Glutamatergic neuron (in vitro differentiated cells): ENCODE measurements around the gene CHTF18. TPM values are rescaled to one million over a fixed set of nuclear protein-coding genes. Genes with fewer than 3 reads are reported as not detected.

Experiments
- DNase-seq: peaks from one replicate; pipeline ENCODE4 v3.0.0; 2022
- H3K27ac Mint-ChIP-seq: one replicate; pipeline ENCODE4 v1.8.0; 2020; ENCODE audit warnings: mild to moderate bottlenecking, mixed read lengths, inconsistent platforms; ENCODE audit not compliant: unreplicated experiment
- H3K27me3 Mint-ChIP-seq: one replicate; pipeline ENCODE4 v1.8.0; 2020; ENCODE audit warnings: mild to moderate bottlenecking, moderate library complexity, mixed read lengths, inconsistent platforms; ENCODE audit not compliant: unreplicated experiment
- H3K36me3 Mint-ChIP-seq: one replicate; pipeline ENCODE4 v1.8.0; 2020; ENCODE audit warnings: mild to moderate bottlenecking, mixed read lengths, inconsistent platforms; ENCODE audit not compliant: unreplicated experiment
- H3K4me1 Mint-ChIP-seq: one replicate; pipeline ENCODE4 v1.8.0; 2020; ENCODE audit warnings: mild to moderate bottlenecking, low read depth, mixed read lengths, inconsistent platforms; ENCODE audit not compliant: unreplicated experiment
- H3K4me3 Mint-ChIP-seq: one replicate; pipeline ENCODE4 v1.8.0; 2020; ENCODE audit warnings: mild to moderate bottlenecking, mixed read lengths, inconsistent platforms; ENCODE audit not compliant: unreplicated experiment
- H3K9me3 Mint-ChIP-seq: one replicate; pipeline ENCODE4 v1.8.0; 2020; ENCODE audit warnings: mild to moderate bottlenecking, moderate library complexity, mixed read lengths, inconsistent platforms; ENCODE audit not compliant: unreplicated experiment
- CTCF ChIP-seq: fragments of 200-600 bp; sonication (generic); IDR thresholded peaks from one replicate; pipeline ENCODE4 v1.5.0; 2021; ENCODE audit not compliant: partially characterized antibody, unreplicated experiment
- total RNA-seq: library from RNA; stranded (reverse); fragmentation: NEBNext Ultra II Directional; extraction: Animal tissue kit (Norgen Biotek cat#: 25700); gene quantifications from one replicate; pipeline ENCODE4 v1.2.1, GENCODE V29; 2021; ENCODE audit not compliant: unreplicated experiment

CHTF18 gene
- total RNA-seq, 1 donor from 2014 or later, result 49.2 TPM

GRCh38 chr16:804193-805048 is 16.0 kb downstream of the CHTF18 start:
- H3K27ac Mint-ChIP-seq, result peak overlapping the region; percentile 36
- H3K27me3 Mint-ChIP-seq, result peaks cover 6% of the 10 kb centered on the region
- no peak for TF ChIP-seq CTCF
- peaks cover 7% of the 10 kb centered on the region for H3K4me1 Mint-ChIP-seq
- DNase-seq, result no peak
- H3K4me3 Mint-ChIP-seq, result no peak overlapping the region
- no peaks in the 10 kb centered on the region for H3K36me3 Mint-ChIP-seq
- no peaks in the 10 kb centered on the region for H3K9me3 Mint-ChIP-seq

GRCh38 chr16:805474-805873 is 17.1 kb downstream of the CHTF18 start:
- Mint-ChIP-seq H3K27ac (no peak overlapping the region), H3K36me3 (no peaks in the 10 kb centered on the region), H3K27me3 (peaks cover 7% of the 10 kb centered on the region)

GRCh38 chr16:807347-808084 is 19.1 kb downstream of the CHTF18 start:
- H3K9me3 Mint-ChIP-seq, result no peaks in the 10 kb centered on the region
- peak overlapping the region; percentile 67 for H3K27ac Mint-ChIP-seq
- peak; percentile 97 for DNase-seq
- peak overlapping the region; percentile 94 for H3K4me3 Mint-ChIP-seq
- H3K27me3 Mint-ChIP-seq, result peaks cover 7% of the 10 kb centered on the region
- peaks cover 7% of the 10 kb centered on the region for H3K4me1 Mint-ChIP-seq
- TF ChIP-seq CTCF, result no peak
- H3K36me3 Mint-ChIP-seq, result peaks cover 5% of the 10 kb centered on the region

More at GRCh38 chr16:805474-805873, 17.1 kb downstream of the CHTF18 start:
- no peak for DNase-seq
- Mint-ChIP-seq H3K4me1 (peaks cover 7% of the 10 kb centered on the region), H3K9me3 (no peaks in the 10 kb centered on the region), H3K4me3 (no peak overlapping the region)
- no peak for TF ChIP-seq CTCF

- H3K36me3 Mint-ChIP-seq, result peaks cover 5% of the 10 kb centered on the region
- no peaks in the 10 kb centered on the region for H3K9me3 Mint-ChIP-seq
- peaks cover 10% of the 10 kb centered on the region for H3K27me3 Mint-ChIP-seq
- TF ChIP-seq CTCF, result no peak
- H3K4me1 Mint-ChIP-seq, result peaks cover 7% of the 10 kb centered on the region
- DNase-seq, result no peak
- H3K4me3 Mint-ChIP-seq, result peak overlapping the region; percentile 94
- H3K27ac Mint-ChIP-seq, result peak overlapping the region; percentile 70
Measured at GRCh38 chr16:808085-808386, 19.6 kb downstream of the CHTF18 start.
